ENCODE measurements around the gene SUGCT.

The SUGCT gene

DNA sequence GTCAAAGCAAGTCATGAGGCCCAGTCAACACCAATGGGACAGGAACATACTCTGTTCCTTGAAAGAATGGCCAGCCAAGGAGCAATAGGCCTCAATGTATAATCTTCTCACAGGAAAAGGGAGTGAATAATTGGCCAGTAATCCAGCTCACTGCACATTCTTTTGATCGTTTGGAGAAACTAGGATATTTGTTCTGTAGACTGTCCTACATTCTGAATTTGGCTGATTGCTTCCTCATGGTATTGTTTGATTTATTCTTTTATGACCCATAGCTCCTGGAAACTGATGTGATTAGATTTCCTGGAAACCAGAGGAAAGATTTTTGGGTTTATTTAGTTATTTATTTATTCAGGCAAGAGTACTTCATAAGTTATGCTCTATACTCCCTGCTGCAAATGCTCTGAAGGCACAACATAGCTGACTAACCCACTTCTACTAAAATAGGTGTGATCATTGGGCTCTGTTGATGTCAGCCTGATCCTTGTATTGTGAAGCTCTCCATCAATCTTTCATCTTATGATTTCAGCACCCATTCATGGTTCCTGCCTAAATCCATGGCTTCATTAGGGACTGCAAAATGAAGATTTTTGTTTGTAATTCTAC lies 745.2 kb downstream of the SUGCT start:
- DNase-seq (ENCODE audit: low spot score), result no peak

GRCh38 chr7:40880581-40880980 lies 745.8 kb downstream of the SUGCT start:
- no peak for DNase-seq (ENCODE audit: low spot score)

DNA sequence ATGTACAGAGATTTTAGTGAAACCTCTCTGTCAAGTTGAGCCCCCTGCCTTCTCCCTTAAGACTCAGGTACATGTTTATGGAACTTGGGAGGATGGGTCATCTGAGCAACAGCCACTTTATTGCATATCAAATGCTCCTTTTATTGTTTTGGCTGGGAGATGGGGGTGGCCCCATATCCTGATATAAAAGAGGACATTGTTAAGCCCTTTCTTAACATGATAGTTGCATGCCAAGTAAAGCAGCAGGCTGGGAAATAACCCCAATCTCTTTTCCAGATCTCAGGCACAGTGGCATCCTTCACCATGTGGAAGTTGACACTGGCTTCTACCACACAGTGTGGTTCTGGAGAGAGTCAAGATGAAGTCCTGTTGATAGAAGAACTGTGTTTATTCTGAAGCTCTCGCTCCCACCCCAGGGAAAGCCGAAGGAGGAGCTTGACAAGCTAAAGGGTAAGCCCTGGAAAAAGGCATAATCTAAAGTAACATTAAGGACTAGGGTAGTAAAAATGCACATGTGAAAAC lies 746.7 kb downstream of the SUGCT start:
- no peak for DNase-seq (ENCODE audit: low spot score)

DNA sequence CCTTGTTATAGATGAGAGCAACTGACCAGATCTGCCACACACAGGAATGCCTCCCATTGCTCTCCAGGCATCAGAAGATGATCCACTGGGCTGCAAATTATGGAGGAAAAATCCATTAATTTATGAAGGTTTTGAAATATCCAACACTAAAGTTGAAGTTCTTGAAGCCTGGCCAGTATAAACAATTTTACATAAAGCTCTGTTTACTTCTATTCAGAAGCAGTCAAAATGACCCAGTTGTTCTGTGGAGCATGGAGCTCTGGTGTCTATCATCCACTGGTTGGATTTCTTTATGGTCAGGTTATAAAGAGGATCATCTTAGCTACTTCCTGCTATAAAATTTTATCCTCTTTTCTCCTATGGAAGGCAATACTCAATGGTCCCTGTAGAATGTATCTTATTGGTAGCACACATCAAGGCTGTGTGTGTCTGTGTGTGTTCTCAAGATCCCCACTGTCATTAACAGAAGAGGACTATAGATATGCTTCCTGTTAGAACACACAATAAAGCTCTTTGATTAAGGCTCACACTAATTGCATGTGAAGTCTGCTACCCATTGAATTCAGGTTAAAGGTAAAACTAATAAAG lies 747.4 kb downstream of the SUGCT start:
- no peak for DNase-seq (ENCODE audit: low spot score)

DNA sequence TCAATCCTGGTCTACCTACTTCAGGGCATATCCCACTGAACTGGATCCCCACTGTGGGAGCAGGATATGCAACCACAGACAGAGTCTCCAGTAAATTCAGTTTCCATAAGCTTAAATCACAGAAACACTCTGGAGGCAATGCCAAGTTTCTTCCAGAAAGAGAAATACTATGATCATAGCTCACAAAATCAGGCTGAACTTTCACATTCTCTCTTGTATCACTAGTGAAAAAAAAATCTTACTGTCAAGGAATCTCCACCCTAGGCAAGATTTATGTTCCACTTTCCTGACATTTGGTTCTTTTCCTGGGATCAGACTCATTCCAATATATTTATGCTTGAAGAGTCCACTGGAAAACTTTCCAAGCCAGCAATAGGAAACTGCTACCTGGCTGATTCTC lies 749.0 kb downstream of the SUGCT start:
- DNase-seq (ENCODE audit: low spot score), result no peak

GRCh38 chr7:40884241-40884640 lies 749.4 kb downstream of the SUGCT start:
- DNase-seq (ENCODE audit: low spot score), result no peak

GRCh38 chr7:40885503-40885902 lies 750.7 kb downstream of the SUGCT start:
- no peak for DNase-seq (ENCODE audit: low spot score)

GRCh38 chr7:40887099-40887498 lies 752.3 kb downstream of the SUGCT start:
- no peak for DNase-seq (ENCODE audit: low spot score)

- no peak for DNase-seq (ENCODE audit: low spot score)
These were observed 753.7 kb downstream of the SUGCT start for GRCh38 chr7:40888499-40888898.

GRCh38 chr7:40889099-40889498 lies 754.3 kb downstream of the SUGCT start:
- DNase-seq (ENCODE audit: low spot score), result no peak

- no peak for DNase-seq (ENCODE audit: low spot score)
These were observed 754.7 kb downstream of the SUGCT start for GRCh38 chr7:40889539-40889938.

GRCh38 chr7:40890088-40890692 lies 755.4 kb downstream of the SUGCT start:
- no peak for DNase-seq (ENCODE audit: low spot score)

- DNase-seq (ENCODE audit: low spot score), result no peak
These were observed 756.4 kb downstream of the SUGCT start for GRCh38 chr7:40891232-40891631.

DNA sequence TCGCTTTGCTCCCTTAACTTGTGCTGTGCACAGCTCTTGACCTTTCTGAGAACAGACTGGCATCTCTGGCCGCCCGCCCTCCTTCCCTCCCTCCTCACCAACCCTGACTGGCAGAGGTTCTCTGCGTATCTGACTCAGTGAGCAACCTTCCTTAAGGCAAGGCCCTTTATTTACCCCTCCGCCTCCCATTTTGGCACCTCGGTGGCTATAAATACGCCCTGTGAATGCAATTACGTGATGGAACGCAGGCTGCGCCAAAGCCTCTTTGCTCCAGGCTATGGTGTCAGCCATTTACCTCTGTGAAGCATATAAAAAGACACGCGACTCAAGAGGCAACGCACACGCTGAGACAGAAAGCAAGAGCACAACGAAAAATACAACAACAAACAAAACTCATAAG lies 764.3 kb downstream of the SUGCT start:
- no peak for DNase-seq (ENCODE audit: low spot score)

DNA sequence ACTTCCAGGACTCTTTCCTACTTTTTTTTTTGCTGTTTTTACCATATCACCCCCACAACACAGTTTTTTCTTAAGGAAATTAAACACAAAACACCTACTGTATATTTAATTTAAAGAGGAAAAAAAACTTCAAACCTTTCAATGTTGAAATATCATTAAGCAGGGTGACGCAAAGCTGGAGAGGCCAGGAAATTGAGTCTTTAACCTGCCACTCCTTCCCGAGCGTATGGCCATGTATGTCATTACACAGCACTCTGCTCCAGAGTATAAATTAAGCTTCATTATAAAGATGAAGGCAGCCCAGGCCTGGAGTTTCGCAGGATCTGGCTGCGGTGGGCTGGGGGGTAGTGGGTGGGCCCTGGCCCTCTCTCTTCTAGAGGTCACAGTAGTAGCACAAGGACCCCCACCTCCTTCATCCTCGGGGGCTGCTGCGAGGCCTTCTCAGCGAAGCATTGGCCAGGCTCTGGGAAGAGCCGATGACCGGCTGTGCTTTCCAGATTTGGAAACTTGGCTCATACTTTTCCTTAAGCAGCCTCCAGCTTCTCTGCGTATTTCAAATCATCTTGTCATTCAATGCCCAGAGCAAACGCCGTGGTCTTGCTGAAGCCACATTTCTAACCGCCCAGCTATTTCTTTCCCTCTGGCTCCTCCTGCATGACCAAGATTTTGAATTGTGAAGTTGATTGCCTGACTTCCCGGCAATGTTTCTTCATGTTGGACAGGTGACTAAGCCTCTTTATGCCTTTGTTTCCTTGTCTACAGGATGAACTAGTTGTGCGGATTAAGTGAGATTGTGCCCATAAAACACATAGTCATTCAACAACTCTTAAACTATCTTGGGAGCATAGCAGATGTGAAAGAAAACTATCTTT lies 765.1 kb downstream of the SUGCT start:
- DNase-seq (ENCODE audit: low spot score), result no peak

GRCh38 chr7:40903872-40904271 lies 769.1 kb downstream of the SUGCT start:
- DNase-seq (ENCODE audit: low spot score), result no peak

DNA sequence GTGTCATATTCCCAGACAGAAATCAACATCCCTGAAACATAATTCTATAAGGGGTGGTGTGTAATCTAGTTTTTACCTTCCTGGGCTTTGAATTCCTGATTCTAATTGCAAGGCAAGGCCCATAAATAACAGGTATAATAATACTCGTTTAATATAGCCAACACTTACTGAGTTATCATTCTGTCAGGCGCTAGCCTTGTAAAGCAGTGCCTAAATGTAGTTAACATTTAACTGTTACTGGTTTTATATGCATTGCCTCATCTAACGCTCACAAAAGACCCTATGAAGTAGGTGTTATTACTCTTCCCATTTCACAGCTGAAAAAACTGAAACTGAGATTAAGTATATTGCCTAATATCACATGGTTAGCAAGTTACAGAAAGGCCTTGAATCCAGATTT lies 772.5 kb downstream of the SUGCT start:
- no peak for DNase-seq (ENCODE audit: low spot score)

DNA sequence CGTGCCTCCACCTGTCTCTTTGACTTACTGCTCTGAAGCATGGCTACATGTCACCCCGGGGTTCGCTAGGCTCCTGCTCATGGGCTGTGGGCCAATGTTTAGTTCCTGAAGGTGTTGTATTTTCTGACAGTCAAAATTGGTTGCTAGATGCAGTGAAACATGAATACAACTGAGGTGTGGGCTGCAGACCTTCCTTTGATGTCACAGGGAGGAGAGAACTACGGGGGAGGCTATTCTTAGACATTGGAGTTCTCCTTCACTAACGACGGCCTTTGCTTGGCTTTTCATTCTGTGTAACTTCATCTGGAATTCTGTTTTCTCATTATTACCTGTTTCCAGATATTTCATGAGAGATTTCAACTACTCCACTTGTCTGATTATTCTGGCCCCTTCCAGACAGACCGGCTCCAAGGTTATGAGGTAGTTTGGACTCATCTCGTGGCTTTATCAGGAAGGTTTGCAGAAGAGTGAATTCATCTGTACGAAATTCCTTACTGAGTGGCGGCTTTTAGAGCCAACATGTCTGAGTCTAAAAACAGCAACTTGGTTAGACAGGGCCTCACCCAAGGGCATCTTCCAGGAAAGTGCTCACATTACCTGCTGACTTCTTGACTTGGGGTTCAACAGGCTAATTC lies 774.7 kb downstream of the SUGCT start:
- DNase-seq (ENCODE audit: low spot score), result no peak
